IMR-90 (cell line): ENCODE results near the gene NUDT7.

Experiments
- BHLHE40 ChIP-seq: fragments of 150-350 bp; IDR thresholded peaks from 2 replicates; pipeline ENCODE4 v1.6.1; 2016; ENCODE audit warnings: mild to moderate bottlenecking, low read depth, low read length
- CHD1 ChIP-seq: IDR thresholded peaks from 2 replicates; pipeline ENCODE4 v1.6.1; 2012; ENCODE audit warnings: low read depth, low read length, improper control_type of control experiment
- MAFK ChIP-seq: IDR thresholded peaks from 2 replicates; pipeline ENCODE4 v1.6.1; 2012; ENCODE audit warnings: low read depth, low read length, improper control_type of control experiment
- MXI1 ChIP-seq: IDR thresholded peaks from 2 replicates; pipeline ENCODE4 v1.6.1; 2012; ENCODE audit warnings: low read depth, mild to moderate bottlenecking, low read length, moderate library complexity, borderline replicate concordance
- NFE2L2 ChIP-seq: fragments of 150-350 bp; IDR thresholded peaks from 2 replicates; pipeline ENCODE4 v1.6.1; 2016; ENCODE audit warnings: low read depth, mild to moderate bottlenecking, low read length
- POLR2A ChIP-seq: IDR thresholded peaks from 2 replicates; pipeline ENCODE4 v1.6.1; 2012; ENCODE audit warnings: mild to moderate bottlenecking, low read depth, low read length
- RFX5 ChIP-seq: IDR thresholded peaks from 2 replicates; pipeline ENCODE4 v1.8.0; 2012; ENCODE audit warnings: low read depth, mild to moderate bottlenecking, low read length, moderate library complexity
- USF2 ChIP-seq: fragments of 150-350 bp; IDR thresholded peaks from 2 replicates; pipeline ENCODE4 v1.6.1; 2017; ENCODE audit warnings: mild to moderate bottlenecking, antibody characterized with exemption, low read length, low read depth
- TF ChIP-seq, protein P1 (sequence below): conservative IDR thresholded peaks from 2 replicates; pipeline ENCODE4 v1.5.1; 2012; ENCODE audit warnings: mild to moderate bottlenecking, low read depth, low read length, improper control_type of control experiment

GRCh38 chr16:77696149-77696548 is 26.2 kb upstream of the NUDT7 start:
- TF ChIP-seq USF2 (no peak), MAFK (no peak), MXI1 (no peak), POLR2A (no peak), RFX5 (no peak), NFE2L2 (no peak), CHD1 (no peak), BHLHE40 (no peak)
- TF ChIP-seq, protein P1, sequence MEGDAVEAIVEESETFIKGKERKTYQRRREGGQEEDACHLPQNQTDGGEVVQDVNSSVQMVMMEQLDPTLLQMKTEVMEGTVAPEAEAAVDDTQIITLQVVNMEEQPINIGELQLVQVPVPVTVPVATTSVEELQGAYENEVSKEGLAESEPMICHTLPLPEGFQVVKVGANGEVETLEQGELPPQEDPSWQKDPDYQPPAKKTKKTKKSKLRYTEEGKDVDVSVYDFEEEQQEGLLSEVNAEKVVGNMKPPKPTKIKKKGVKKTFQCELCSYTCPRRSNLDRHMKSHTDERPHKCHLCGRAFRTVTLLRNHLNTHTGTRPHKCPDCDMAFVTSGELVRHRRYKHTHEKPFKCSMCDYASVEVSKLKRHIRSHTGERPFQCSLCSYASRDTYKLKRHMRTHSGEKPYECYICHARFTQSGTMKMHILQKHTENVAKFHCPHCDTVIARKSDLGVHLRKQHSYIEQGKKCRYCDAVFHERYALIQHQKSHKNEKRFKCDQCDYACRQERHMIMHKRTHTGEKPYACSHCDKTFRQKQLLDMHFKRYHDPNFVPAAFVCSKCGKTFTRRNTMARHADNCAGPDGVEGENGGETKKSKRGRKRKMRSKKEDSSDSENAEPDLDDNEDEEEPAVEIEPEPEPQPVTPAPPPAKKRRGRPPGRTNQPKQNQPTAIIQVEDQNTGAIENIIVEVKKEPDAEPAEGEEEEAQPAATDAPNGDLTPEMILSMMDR: no peak
